GM18526 (cell line): ENCODE data around the gene TGOLN2.

ENCODE experiments used
- POLR2A ChIP-seq: IDR thresholded peaks from 3 replicates; pipeline ENCODE4 v1.6.1; 2011; ENCODE audit not compliant: insufficient read length; ENCODE audit errors: extremely low read depth

The TGOLN2 gene

DNA sequence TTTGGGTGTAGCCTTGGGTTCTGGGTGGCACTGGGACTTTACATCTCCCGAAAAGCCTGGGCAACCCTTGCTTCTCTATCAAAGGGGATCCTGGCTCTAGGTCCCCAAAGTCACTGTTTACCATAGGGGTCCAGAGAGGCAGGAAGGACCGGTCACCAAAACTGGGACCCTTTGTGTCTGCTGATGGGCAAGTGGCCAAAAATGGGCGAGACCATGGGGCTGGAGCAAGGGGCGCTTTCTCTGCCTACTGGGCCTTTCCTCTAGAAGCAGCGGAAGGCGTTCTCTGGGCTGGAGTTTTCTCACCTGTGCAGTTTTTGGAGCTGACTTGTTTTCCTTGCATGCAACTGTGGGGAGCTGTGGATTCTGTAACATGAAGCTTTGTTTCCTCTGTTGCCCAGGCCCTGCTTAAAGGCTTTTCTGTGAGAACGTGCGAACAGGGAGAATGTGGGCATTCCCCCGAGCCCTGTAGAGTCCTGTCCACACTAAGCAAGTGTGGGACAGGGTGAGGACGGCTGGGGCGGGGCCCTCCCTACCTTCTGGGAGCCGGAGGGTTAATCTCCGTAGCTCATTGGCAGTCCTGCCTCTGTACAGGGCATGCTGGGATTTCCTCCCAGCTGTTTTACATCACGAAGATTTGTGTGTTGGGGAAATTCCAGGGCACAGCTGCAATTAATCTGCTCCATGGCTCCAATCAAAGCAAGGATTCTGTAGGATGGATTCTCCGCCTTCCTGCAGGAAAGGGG lies 50.2 kb downstream of the TGOLN2 start:
- no peak for TF ChIP-seq POLR2A

DNA sequence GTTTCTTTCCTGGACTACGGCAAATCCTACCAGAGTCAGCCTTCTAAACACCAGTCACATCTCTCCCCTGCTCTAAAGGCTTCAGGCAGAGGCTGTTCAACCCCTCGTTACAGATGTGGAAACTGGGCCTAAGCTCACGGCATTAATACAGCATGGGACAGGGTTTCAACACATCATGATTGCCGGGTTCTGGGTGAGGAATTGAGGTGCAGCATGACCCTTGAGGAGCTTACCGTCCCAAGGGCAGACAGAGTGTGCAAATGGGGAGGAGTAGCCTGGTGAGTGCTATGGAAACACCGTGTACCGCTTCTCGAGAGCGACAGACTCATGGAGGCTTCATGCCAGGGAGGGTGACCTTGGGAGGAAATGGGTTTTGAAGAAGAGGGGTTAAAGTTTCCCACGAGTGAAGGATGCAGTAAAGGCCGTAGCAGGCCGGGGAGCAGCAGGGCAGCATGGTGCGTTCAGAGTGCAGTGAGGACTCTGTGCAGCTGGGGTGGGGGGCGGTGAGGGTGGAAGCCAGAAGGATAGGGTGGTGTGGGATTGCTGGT lies 51.1 kb downstream of the TGOLN2 start:
- no peak for TF ChIP-seq POLR2A

DNA sequence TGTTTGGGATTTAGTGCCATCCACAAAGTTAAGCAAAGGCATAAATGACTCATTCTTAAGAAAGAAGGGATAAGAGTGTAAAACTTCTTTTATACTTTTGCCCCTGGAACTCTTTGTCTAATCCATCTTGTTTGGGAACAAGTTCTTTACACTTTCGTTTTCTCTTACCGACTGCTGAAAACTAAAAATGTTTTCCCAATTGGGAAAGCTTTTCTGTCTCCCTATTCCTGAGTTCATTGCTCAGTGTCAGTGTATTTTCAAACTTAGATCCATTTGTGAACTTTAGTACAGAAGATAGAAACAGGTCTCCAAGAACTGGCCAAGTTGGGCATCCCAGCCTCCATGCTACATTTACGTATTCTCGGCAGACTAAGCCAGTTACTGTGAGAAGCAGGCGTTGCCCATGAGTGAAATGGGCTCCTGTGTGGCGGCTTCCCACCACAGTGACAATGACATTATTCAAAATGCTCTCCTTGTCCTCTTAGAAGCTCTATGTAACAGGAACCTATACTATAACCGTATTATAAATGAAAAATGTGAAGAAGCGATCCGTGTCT lies 51.7 kb downstream of the TGOLN2 start:
- no peak for TF ChIP-seq POLR2A

DNA sequence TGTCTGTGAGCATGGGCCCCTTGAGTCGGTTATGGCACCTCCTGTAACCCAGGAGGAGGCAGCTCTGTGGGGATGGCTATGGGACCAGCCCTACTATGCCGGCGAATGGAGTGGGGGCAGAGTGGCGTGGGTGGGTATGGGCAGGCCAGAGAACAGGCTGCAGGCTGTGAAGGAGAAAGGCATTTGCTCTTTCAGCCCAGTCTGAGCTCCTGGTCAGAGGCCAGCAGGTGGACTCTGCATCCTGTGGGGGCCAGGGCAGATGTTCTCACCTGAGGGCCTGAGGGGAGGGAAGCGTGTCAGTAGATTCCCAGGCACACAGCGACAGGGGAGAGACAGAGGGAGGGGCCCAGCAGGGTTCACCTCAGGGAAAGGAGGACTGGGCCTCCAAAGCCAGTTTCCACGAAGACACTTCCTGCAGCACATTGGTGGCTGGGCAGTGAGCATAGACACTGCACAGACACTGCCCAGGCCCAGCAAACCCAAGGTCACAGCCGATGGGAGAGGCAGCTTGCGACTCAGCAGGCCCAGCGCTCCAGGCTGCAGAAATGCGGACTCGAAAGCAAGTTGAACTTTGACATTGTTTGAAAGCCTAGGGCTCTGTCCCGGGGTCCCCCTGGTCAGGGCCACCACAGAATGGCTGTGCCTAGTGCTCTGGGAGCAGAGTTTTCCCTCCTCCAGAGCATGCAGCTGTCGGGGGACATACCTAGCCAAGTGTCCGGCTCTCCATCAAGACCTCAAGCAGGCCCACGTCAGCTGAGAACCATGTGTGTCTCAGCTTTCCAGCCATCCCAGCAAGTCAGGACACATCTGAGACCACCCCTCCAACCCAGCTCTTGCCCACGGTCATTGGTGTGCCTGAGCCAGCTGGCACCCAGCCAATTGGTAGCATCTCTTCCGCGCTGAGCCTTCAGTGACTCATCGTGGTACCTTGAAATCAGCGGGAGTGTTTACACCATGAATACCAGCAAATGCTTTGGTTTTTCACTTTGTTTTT lies 53.8 kb downstream of the TGOLN2 start:
- TF ChIP-seq POLR2A: no peak

DNA sequence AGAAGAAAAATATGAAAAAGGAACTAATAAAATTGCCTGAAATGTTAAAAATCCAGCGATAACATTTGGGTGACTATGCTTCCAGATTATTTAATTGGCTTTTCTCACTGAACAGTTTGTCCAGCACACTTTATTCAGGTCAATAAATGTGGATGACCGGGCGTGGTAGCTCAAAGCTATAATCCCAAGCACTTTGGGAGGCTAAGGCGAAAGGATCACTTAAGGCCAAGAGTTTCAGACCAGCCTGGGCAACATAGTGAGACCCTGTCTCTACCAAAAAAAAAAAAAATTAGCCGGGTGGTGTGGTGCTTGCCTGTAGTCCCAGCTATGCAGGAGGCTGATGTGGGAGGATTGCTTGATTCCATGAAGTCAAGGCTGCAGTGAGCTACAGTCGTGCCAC lies 55.4 kb downstream of the TGOLN2 start:
- no peak for TF ChIP-seq POLR2A

DNA sequence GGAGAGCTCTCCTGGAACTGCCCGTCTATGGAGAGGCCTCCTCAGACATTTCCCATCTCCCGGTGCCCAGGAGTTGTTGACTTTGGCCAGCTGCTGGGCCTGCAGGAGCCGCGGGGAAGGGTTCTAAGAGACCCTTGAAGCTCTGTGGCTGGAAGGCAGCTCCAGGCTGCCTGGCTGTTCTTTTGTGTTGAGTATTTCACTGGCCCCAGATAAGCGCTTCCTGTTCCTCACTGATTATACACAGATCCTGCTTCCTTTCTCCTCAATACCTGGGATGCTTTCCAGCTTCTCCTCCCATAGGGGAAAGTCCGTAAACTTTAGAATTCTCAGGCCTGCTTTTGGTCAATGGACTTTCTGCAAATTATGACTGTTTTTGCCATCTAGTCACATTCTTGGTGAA lies 57.8 kb downstream of the TGOLN2 start:
- TF ChIP-seq POLR2A: no peak
